ENCODE data around the gene SSU72. TPM values are rescaled to one million over a fixed set of nuclear protein-coding genes. Genes with fewer than 3 reads are reported as not detected.

The SSU72 gene
- total RNA-seq, 2 experiments from 2014 or later, result 95.4 to 101 TPM

DNA sequence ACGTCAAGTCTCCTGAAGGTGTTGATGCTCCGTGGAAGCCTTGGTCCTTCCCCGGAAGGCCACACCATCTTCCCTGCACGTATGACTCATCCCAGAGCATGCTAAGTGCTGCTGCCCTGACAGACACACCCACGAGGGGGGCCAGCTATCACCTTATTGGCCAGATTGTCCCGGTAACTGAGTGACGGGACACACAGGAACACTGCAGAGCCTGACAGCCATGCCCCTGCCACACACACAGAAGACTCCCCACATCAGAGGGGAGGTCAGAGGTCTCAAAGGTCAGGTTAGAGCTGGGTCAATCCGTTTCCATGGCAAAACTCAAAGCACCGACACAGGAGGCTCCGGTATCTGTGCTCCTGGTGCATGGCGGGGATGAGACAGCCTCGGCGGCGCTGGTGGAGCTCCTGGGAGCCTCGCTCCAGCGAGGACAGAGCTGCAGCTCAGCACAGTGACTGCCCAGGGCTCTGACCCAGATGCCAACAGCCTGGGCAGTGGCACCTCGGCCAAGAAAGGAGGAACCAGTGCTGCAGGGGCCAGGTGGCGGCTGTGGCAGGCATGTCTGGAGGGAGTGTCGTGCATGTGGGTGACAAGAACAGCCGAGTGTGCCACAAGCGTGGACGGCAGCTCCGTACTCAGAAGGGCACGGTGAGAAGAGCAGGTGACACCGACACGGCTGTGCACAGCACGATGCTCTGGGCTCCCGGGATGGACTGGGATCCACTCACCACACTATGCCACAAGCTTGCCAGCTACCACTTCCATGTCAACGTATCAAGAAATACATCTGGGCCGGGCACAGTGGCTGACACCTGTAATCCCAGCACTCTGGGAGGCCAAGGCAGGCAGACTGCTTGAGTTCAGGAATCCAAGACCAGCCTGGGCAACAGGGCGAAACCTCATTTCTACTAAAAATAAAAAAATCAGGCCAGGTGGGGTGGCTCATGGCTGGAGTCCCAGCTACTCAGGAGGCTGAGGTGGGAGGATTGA, 19.4 kb downstream of the SSU72 start:
- Histone ChIP-seq H3K27me3 (ENCODE audit: control insufficient read depth in 1 of 2, insufficient read depth in 2 of 2, low read length in 2 of 2) (no peaks in the 10 kb centered on the region), H3K36me3 (ENCODE audit: insufficient read depth, low read length) (peaks cover 9% of the 10 kb centered on the region), H3K27ac (ENCODE audit: low read depth in 1 of 2, low read length in 2 of 2) (no peak overlapping the region), H3K4me1 (ENCODE audit: insufficient read depth, low read length) (peaks cover 6% of the 10 kb centered on the region), H3K4me3 (ENCODE audit: low read length) (no peak overlapping the region), H3K9me3 (ENCODE audit: control insufficient read depth in 1 of 2, insufficient read depth in 1 of 2, low read length in 2 of 2) (no peaks in the 10 kb centered on the region)
- TF ChIP-seq, protein P1, sequence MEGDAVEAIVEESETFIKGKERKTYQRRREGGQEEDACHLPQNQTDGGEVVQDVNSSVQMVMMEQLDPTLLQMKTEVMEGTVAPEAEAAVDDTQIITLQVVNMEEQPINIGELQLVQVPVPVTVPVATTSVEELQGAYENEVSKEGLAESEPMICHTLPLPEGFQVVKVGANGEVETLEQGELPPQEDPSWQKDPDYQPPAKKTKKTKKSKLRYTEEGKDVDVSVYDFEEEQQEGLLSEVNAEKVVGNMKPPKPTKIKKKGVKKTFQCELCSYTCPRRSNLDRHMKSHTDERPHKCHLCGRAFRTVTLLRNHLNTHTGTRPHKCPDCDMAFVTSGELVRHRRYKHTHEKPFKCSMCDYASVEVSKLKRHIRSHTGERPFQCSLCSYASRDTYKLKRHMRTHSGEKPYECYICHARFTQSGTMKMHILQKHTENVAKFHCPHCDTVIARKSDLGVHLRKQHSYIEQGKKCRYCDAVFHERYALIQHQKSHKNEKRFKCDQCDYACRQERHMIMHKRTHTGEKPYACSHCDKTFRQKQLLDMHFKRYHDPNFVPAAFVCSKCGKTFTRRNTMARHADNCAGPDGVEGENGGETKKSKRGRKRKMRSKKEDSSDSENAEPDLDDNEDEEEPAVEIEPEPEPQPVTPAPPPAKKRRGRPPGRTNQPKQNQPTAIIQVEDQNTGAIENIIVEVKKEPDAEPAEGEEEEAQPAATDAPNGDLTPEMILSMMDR (IDR thresholded peaks at IDR 0.05), result no peak
- Mint-ChIP-seq H3K4me1 (ENCODE audit: low read depth) (peaks cover 3% of the 10 kb centered on the region), H3K27me3 (no peaks in the 10 kb centered on the region), H3K36me3 (ENCODE audit: low read depth) (peaks cover 12% of the 10 kb centered on the region), H3K9me3 (no peaks in the 10 kb centered on the region), H3K4me3 (no peak overlapping the region), H3K27ac (no peak overlapping the region)
- intact Hi-C loops (cut with DNase I, micrococcal nuclease), result no loop called here
- CTCF ChIA-PET, result no interaction called here
- POLR2A ChIA-PET, result interaction anchor here (1.0 kb wide), 1 partner anchor 114 kb away, joined by 3 read pairs; no protein-coding TSS in a partner anchor
- ATAC-seq (ENCODE audit: poor library complexity) (no peak), DNase-seq (peak in 1 of 14 experiments; percentile 26)

DNA sequence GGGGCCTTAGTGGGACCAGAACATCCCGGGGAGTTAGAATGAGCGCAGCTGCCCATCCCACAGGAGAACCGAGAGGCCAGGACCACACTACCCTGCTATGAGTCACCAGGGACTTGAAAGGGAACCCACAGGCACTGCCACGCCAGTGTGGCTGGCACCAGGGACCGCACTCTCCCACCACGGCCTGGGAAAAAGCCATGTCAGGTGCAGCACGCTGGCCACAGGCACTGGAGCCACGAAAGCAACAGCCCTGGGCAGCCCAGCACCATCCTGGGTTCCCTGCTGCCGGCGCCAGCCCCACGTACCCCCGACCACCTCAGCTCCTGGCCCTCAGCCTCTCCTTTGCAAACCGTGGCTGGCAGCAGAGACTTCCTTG, 20.1 kb downstream of the SSU72 start:
- Histone ChIP-seq H3K9me3 (ENCODE audit: control insufficient read depth in 1 of 2, insufficient read depth in 1 of 2, low read length in 2 of 2) (no peaks in the 10 kb centered on the region), H3K4me1 (ENCODE audit: insufficient read depth, low read length) (peaks cover 6% of the 10 kb centered on the region), H3K4me3 (ENCODE audit: low read length) (no peak overlapping the region), H3K36me3 (ENCODE audit: insufficient read depth, low read length) (peaks cover 5% of the 10 kb centered on the region), H3K27me3 (ENCODE audit: control insufficient read depth in 1 of 2, insufficient read depth in 2 of 2, low read length in 2 of 2) (no peaks in the 10 kb centered on the region), H3K27ac (ENCODE audit: low read depth in 1 of 2, low read length in 2 of 2) (no peak overlapping the region)
- TF ChIP-seq, protein P1 (IDR thresholded peaks at IDR 0.05), result no peak
- Mint-ChIP-seq H3K27ac (no peak overlapping the region), H3K27me3 (no peaks in the 10 kb centered on the region), H3K4me1 (ENCODE audit: low read depth) (peaks cover 3% of the 10 kb centered on the region), H3K36me3 (ENCODE audit: low read depth) (peaks cover 9% of the 10 kb centered on the region), H3K4me3 (no peak overlapping the region), H3K9me3 (no peaks in the 10 kb centered on the region)
- no peak for DNase-seq
- CTCF ChIA-PET, result no interaction called here
- intact Hi-C loops (cut with DNase I, micrococcal nuclease), result no loop called here
- no peak for ATAC-seq (ENCODE audit: poor library complexity)
- POLR2A ChIA-PET, result interaction anchor here (1.0 kb wide), 1 partner anchor 115 kb away, joined by 3 read pairs; no protein-coding TSS in a partner anchor

DNA sequence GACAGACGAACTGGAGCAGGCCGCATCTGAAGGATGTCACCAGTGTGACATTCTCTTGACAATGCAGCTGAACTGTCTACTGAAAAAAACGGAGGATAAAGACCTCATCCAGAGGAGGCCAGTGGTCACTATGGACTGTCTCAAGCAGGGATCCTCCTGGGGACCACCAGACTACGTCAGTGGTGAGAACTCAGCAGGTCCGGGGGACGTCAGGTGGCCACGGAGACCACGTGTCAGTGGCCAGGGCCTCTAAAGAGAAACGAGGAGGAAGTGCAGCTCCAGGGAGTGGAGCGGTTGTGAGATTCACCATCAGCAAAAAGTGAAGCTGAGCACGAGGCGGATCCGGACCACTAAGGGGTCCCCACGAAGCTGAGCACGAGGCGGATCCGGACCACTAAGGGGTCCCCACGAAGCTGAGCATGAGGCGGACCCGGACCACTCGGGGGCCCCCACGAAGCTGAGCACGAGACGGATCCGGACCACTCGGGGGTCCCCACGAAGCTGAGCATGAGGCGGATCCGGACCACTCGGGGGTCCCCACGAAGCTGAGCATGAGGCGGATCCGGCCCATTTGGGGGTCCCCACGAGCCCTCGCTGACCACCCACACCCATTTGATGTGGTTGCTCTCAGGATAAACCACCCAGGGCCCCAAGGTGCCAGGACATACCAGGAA, 20.7 kb downstream of the SSU72 start:
- Mint-ChIP-seq H3K4me1 (ENCODE audit: low read depth) (peaks cover 3% of the 10 kb centered on the region), H3K36me3 (ENCODE audit: low read depth) (peaks cover 4% of the 10 kb centered on the region), H3K27me3 (no peaks in the 10 kb centered on the region), H3K9me3 (no peaks in the 10 kb centered on the region), H3K27ac (no peak overlapping the region), H3K4me3 (no peak overlapping the region)
- no peak overlapping the region for H3K4me3 ChIP-seq (ENCODE audit: low read length)
- intact Hi-C loops (cut with DNase I, micrococcal nuclease), result no loop called here
- H3K36me3 ChIP-seq (ENCODE audit: insufficient read depth, low read length), result peaks cover 5% of the 10 kb centered on the region
- ChIA-PET CTCF (no interaction called here), POLR2A (interaction anchor here (1.0 kb wide), 1 partner anchor 116 kb away, joined by 3 read pairs; no protein-coding TSS in a partner anchor)
- no peak overlapping the region for H3K27ac ChIP-seq (ENCODE audit: low read depth in 1 of 2, low read length in 2 of 2)
- no peak for ATAC-seq (ENCODE audit: poor library complexity)
- H3K27me3 ChIP-seq (ENCODE audit: control insufficient read depth in 1 of 2, insufficient read depth in 2 of 2, low read length in 2 of 2), result no peaks in the 10 kb centered on the region
- no peak for DNase-seq
- H3K9me3 ChIP-seq (ENCODE audit: control insufficient read depth in 1 of 2, insufficient read depth in 1 of 2, low read length in 2 of 2), result no peaks in the 10 kb centered on the region
- TF ChIP-seq, protein P1 (IDR thresholded peaks at IDR 0.05), result no peak
- H3K4me1 ChIP-seq (ENCODE audit: insufficient read depth, low read length), result peaks cover 6% of the 10 kb centered on the region

Measured in CD4-positive, alpha-beta T cell (primary cell).